Measurements from ENCODE around the gene APOE. TPM values are rescaled to one million over a fixed set of nuclear protein-coding genes. Genes with fewer than 3 reads are reported as not detected.

Gene APOE
- total RNA-seq, 2 donors from 2014 or later, result 206 to 503 TPM

- TF ChIP-seq POLR2AphosphoS5 (IDR thresholded peaks at IDR 0.05) (no peak), POLR2A (IDR thresholded peaks at IDR 0.05) (no peak), CTCF (IDR thresholded peaks at IDR 0.05) (no peak)
- intact Hi-C loops (cut with DNase I), result no loop called here
- 87% methylated on average over 4 of the region's 4 CpGs for WGBS
- Histone ChIP-seq H3K36me3 (peaks cover 17 to 29% of the 10 kb centered on the region in 2 donors), H3K4me1 (replicated peaks) (no peaks in the 10 kb centered on the region), H3K27me3 (replicated peaks; ENCODE audit: insufficient read depth) (no peaks in the 10 kb centered on the region), H3K4me3 (no peak overlapping the region), H3K27ac (no peak overlapping the region), H3K9me3 (no peaks in the 10 kb centered on the region)
- DNase-seq (ENCODE audit: low spot score), result no peak
These were observed 32.9 kb upstream of the APOE start for GRCh38 chr19:44872661-44873060.

GRCh38 chr19:44874317-44874716 lies 31.3 kb upstream of the APOE start:
- intact Hi-C loops (cut with DNase I), result no loop called here
- H3K27ac ChIP-seq, result no peak overlapping the region
- 95% methylated on average over 12 of the region's 16 CpGs for WGBS
- no peaks in the 10 kb centered on the region for H3K9me3 ChIP-seq
- peaks cover 17 to 29% of the 10 kb centered on the region in 2 donors for H3K36me3 ChIP-seq
- TF ChIP-seq CTCF (IDR thresholded peaks at IDR 0.05), result no peak
- TF ChIP-seq POLR2A (IDR thresholded peaks at IDR 0.05), result no peak
- no peaks in the 10 kb centered on the region for H3K27me3 ChIP-seq (replicated peaks; ENCODE audit: insufficient read depth)
- no peak for DNase-seq (ENCODE audit: low spot score)
- no peak overlapping the region for H3K4me3 ChIP-seq
- H3K4me1 ChIP-seq (replicated peaks), result no peaks in the 10 kb centered on the region

- H3K27me3 ChIP-seq (replicated peaks; ENCODE audit: insufficient read depth), result no peaks in the 10 kb centered on the region
- WGBS, result 81% methylated on average over 22 of the region's 22 CpGs
- H3K27ac ChIP-seq, result no peak overlapping the region
- intact Hi-C loops (cut with DNase I), result no loop called here
- no peak overlapping the region for H3K4me3 ChIP-seq
- TF ChIP-seq POLR2A (IDR thresholded peaks at IDR 0.05) (no peak), POLR2AphosphoS5 (IDR thresholded peaks at IDR 0.05) (no peak), CTCF (IDR thresholded peaks at IDR 0.05) (no peak)
- H3K9me3 ChIP-seq, result no peaks in the 10 kb centered on the region
- H3K36me3 ChIP-seq, result peaks cover 17 to 29% of the 10 kb centered on the region in 2 donors
- H3K4me1 ChIP-seq (replicated peaks), result no peaks in the 10 kb centered on the region
- DNase-seq (ENCODE audit: low spot score), result no peak
These were observed 29.7 kb upstream of the APOE start for GRCh38 chr19:44875666-44876451.

- 57% methylated on average over 5 of the region's 5 CpGs for WGBS
- Histone ChIP-seq H3K36me3 (peaks cover 17 to 26% of the 10 kb centered on the region in 2 donors), H3K4me3 (no peak overlapping the region), H3K9me3 (no peaks in the 10 kb centered on the region), H3K4me1 (replicated peaks) (no peaks in the 10 kb centered on the region), H3K27me3 (replicated peaks; ENCODE audit: insufficient read depth) (no peaks in the 10 kb centered on the region), H3K27ac (no peak overlapping the region)
- no peak for DNase-seq (ENCODE audit: low spot score)
- TF ChIP-seq CTCF (IDR thresholded peaks at IDR 0.05), result no peak
- TF ChIP-seq POLR2AphosphoS5 (IDR thresholded peaks at IDR 0.05), result no peak
- no peak for TF ChIP-seq POLR2A (IDR thresholded peaks at IDR 0.05)
- intact Hi-C loops (cut with DNase I), result no loop called here
These were observed 28.6 kb upstream of the APOE start for GRCh38 chr19:44876930-44877535.
